ENCODE results near the gene COQ7. TPM values are rescaled to one million over a fixed set of nuclear protein-coding genes. Genes with fewer than 3 reads are reported as not detected.
A peak's percentile ranks its signal among the peaks of the same experiment; 100 is the strongest.

The COQ7 gene
- total RNA-seq, 1 experiment from 2014 or later = 39.6 TPM

- H3K4me1 ChIP-seq (ENCODE audit: control insufficient read depth, insufficient read depth, low read length) = peaks cover 3% of the 10 kb centered on the region; the same call in 1 of the 2 replicates
- ChIA-PET POLR2A (no interaction called here), CTCF (no interaction called here)
- no peak overlapping the region for H3K27ac ChIP-seq (ENCODE audit: low read length)
- ATAC-seq (no peak), DNase-seq (ENCODE audit: low read depth, low spot score) (no peak)
- H3K9me3 ChIP-seq (ENCODE audit: control insufficient read depth, insufficient read depth, low read depth, low read length) = no peaks in the 10 kb centered on the region
- in situ Hi-C loops (cut with HindIII; ENCODE audit: low pct_unique_long_range_greater_than_20kb, low sequenced_read_pairs) (no loop called here), intact Hi-C loops (cut with micrococcal nuclease; ENCODE audit: unreplicated experiment) (no loop called here)
- TF ChIP-seq SIN3A (IDR thresholded peaks at IDR 0.05; ENCODE audit: borderline replicate concordance, insufficient read depth, low read depth, low read length) (no peak), REST (IDR thresholded peaks at IDR 0.05; ENCODE audit: insufficient read depth in 1 of 2, low read depth in 2 of 2, low read length in 1 of 2) (no peak), TCF7L2 (IDR thresholded peaks at IDR 0.05; ENCODE audit: low read depth, low read length) (no peak), POLR2AphosphoS5 (IDR thresholded peaks at IDR 0.05; ENCODE audit: low read depth, low read length) (no peak), CTCF (IDR thresholded peaks at IDR 0.05) (no peak)
- no TSS peak for BruUV-seq (replicated peaks)
- no peaks in the 10 kb centered on the region for H3K36me3 ChIP-seq (ENCODE audit: control insufficient read depth, insufficient read depth, low read length)
- no peaks in the 10 kb centered on the region for H3K27me3 ChIP-seq (ENCODE audit: control insufficient read depth, insufficient read depth, low read length)
- no peak overlapping the region for H3K4me3 ChIP-seq (ENCODE audit: low read depth in 2 of 2, low read length in 2 of 2)
These were observed 4.7 kb upstream of the COQ7 start for GRCh38 chr16:19062706-19063105.

- no peaks in the 10 kb centered on the region for H3K9me3 ChIP-seq (ENCODE audit: control insufficient read depth, insufficient read depth, low read depth, low read length)
- in situ Hi-C loops (cut with HindIII; ENCODE audit: low pct_unique_long_range_greater_than_20kb, low sequenced_read_pairs) = no loop called here
- ATAC-seq (no peak), DNase-seq (ENCODE audit: low read depth, low spot score) (no peak)
- H3K36me3 ChIP-seq (ENCODE audit: control insufficient read depth, insufficient read depth, low read length) = no peaks in the 10 kb centered on the region
- H3K27me3 ChIP-seq (ENCODE audit: control insufficient read depth, insufficient read depth, low read length) = no peaks in the 10 kb centered on the region
- POLR2A ChIA-PET = interaction anchor here (0.6 to 0.8 kb wide), 3 partner anchors 9 to 84 kb away, joined by 3 to 4 read pairs (median 3); no protein-coding TSS in a partner anchor
- CTCF ChIA-PET = interaction anchor here (0.7 to 1.2 kb wide), 3 partner anchors 72 to 489 kb away, joined by 3 to 6 read pairs (median 5); partner anchors contain the start of gene VPS35L
- peak overlapping the region; percentile 95 for H3K27ac ChIP-seq (ENCODE audit: low read length)
- no TSS peak for BruUV-seq (replicated peaks)
- TF ChIP-seq REST (IDR thresholded peaks at IDR 0.05; ENCODE audit: insufficient read depth in 1 of 2, low read depth in 2 of 2, low read length in 1 of 2) (no peak), POLR2AphosphoS5 (IDR thresholded peaks at IDR 0.05; ENCODE audit: low read depth, low read length) (no peak), SIN3A (IDR thresholded peaks at IDR 0.05; ENCODE audit: borderline replicate concordance, insufficient read depth, low read depth, low read length) (no peak), CTCF (IDR thresholded peaks at IDR 0.05) (no peak), TCF7L2 (IDR thresholded peaks at IDR 0.05; ENCODE audit: low read depth, low read length) (no peak)
- peaks cover 3% of the 10 kb centered on the region; the same call in 1 of the 2 replicates for H3K4me1 ChIP-seq (ENCODE audit: control insufficient read depth, insufficient read depth, low read length)
- intact Hi-C loops (cut with micrococcal nuclease; ENCODE audit: unreplicated experiment) = no loop called here
- peak overlapping the region; percentile 79 to 93 for H3K4me3 ChIP-seq (ENCODE audit: low read depth in 2 of 2, low read length in 2 of 2)
These were observed 446 bp upstream of the COQ7 start for GRCh38 chr16:19066988-19067348.
